Ishikawa (cell line): Measurements from ENCODE around the gene C2CD4D.
A peak's percentile ranks its signal among the peaks of the same experiment; 100 is the strongest.

ENCODE experiments used
- CEBPB ChIP-seq: IDR thresholded peaks from 2 replicates; pipeline ENCODE4 v1.6.1; 2012
- CREB1 ChIP-seq: IDR thresholded peaks from 2 replicates; pipeline ENCODE4 v1.6.1; 2012; ENCODE audit warnings: low read depth
- EGR1 ChIP-seq: IDR thresholded peaks from 2 replicates; pipeline ENCODE4 v1.6.1; 2012
- EP300 ChIP-seq: IDR thresholded peaks from 2 replicates; pipeline ENCODE4 v1.6.1; 2012; ENCODE audit warnings: borderline replicate concordance
- FOXM1 ChIP-seq: IDR thresholded peaks from 2 replicates; pipeline ENCODE4 v1.6.1; 2012; ENCODE audit warnings: low read depth, borderline replicate concordance
- NFIC ChIP-seq: IDR thresholded peaks from 2 replicates; pipeline ENCODE4 v1.6.1; 2012
- RAD21 ChIP-seq: IDR thresholded peaks from 2 replicates; pipeline ENCODE4 v1.6.1; 2012; ENCODE audit warnings: low read depth
- TAF1 ChIP-seq: IDR thresholded peaks from 2 replicates; pipeline ENCODE4 v1.6.1; 2012; ENCODE audit warnings: low read depth, mild to moderate bottlenecking
- TCF12 ChIP-seq: IDR thresholded peaks from 2 replicates; pipeline ENCODE4 v1.6.1; 2012; ENCODE audit warnings: low read depth
- TEAD4 ChIP-seq: IDR thresholded peaks from 2 replicates; pipeline ENCODE4 v1.6.1; 2012
- YY1 ChIP-seq: IDR thresholded peaks from 2 replicates; pipeline ENCODE4 v1.6.1; 2012; ENCODE audit warnings: low read depth
- ZBTB7A ChIP-seq: IDR thresholded peaks from 2 replicates; pipeline ENCODE4 v1.6.1; 2012; ENCODE audit warnings: low read depth
- TF ChIP-seq, protein P1 (sequence below): IDR thresholded peaks from 2 replicates; pipeline ENCODE4 v1.6.1; 2012; ENCODE audit warnings: low read depth, mild to moderate bottlenecking
- TF ChIP-seq, protein P2 (sequence below): IDR thresholded peaks from 2 replicates; pipeline ENCODE4 v1.6.1; 2012
- TF ChIP-seq, protein P3 (sequence below): IDR thresholded peaks from 2 replicates; pipeline ENCODE4 v1.6.1; 2012

The C2CD4D gene

DNA sequence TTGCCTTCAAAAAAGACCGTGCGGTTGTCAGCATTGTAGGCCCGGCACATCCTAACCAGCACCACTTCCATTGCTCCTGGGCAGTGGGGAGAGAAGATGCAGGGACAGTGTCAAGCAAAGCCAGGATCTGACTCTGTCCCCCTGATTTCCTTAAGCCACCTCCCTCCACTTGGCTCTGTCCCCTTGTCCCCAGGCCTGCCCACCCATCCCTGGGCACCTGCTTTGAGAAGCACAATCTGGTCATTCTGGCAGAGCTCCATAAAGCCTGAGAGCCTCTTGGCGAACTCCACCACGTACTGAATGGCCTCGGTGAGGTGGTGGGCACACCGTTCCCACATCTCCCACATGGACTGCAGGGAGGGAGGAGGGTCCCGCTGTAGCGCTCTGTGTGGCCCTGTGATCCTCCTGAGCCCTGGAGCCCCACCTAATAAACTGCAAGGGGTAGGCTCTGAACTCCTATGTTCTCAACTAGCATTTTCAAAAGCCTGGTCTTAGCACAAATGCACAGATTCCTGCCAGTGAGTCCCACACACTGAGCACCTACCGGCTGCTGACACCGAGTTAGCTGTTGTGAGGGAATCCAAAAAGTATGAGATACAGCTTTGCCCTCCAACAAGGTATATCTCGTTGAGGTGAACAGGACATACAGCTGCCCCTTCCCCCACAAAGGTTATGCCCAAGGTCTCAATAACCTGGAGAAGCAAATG is 26.2 kb downstream of the C2CD4D start:
- TF ChIP-seq TEAD4 (no peak), EP300 (no peak), NFIC (no peak), ZBTB7A (no peak), YY1 (no peak), EGR1 (no peak), FOXM1 (no peak), CEBPB (no peak), RAD21 (no peak), CREB1 (no peak), TCF12 (no peak), TAF1 (no peak)
- TF ChIP-seq, protein P1, sequence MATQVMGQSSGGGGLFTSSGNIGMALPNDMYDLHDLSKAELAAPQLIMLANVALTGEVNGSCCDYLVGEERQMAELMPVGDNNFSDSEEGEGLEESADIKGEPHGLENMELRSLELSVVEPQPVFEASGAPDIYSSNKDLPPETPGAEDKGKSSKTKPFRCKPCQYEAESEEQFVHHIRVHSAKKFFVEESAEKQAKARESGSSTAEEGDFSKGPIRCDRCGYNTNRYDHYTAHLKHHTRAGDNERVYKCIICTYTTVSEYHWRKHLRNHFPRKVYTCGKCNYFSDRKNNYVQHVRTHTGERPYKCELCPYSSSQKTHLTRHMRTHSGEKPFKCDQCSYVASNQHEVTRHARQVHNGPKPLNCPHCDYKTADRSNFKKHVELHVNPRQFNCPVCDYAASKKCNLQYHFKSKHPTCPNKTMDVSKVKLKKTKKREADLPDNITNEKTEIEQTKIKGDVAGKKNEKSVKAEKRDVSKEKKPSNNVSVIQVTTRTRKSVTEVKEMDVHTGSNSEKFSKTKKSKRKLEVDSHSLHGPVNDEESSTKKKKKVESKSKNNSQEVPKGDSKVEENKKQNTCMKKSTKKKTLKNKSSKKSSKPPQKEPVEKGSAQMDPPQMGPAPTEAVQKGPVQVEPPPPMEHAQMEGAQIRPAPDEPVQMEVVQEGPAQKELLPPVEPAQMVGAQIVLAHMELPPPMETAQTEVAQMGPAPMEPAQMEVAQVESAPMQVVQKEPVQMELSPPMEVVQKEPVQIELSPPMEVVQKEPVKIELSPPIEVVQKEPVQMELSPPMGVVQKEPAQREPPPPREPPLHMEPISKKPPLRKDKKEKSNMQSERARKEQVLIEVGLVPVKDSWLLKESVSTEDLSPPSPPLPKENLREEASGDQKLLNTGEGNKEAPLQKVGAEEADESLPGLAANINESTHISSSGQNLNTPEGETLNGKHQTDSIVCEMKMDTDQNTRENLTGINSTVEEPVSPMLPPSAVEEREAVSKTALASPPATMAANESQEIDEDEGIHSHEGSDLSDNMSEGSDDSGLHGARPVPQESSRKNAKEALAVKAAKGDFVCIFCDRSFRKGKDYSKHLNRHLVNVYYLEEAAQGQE = no peak
- TF ChIP-seq, protein P2, sequence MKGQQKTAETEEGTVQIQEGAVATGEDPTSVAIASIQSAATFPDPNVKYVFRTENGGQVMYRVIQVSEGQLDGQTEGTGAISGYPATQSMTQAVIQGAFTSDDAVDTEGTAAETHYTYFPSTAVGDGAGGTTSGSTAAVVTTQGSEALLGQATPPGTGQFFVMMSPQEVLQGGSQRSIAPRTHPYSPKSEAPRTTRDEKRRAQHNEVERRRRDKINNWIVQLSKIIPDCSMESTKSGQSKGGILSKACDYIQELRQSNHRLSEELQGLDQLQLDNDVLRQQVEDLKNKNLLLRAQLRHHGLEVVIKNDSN = no peak
- TF ChIP-seq, protein P3, sequence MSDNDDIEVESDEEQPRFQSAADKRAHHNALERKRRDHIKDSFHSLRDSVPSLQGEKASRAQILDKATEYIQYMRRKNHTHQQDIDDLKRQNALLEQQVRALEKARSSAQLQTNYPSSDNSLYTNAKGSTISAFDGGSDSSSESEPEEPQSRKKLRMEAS = no peak

DNA sequence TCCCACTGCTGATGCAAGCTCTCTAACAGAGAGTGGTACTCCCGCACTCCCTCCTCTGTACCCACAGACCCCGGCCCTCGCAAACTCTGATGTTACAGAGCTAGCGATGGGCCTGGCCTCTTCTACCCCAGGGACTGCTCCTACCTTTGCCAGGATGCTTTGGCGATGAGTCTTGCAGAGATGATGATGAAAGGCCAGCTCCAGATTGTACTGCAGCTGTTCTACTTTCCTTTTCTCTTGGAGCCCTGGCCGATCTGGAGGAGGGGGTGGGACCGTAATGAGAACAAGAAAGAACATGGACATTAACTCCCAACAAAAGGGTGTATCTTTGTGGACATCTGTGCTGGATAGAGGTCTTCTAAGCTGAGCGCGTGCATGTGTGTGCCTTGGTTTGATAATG is 28.4 kb downstream of the C2CD4D start:
- TF ChIP-seq ZBTB7A (no peak), TCF12 (no peak), TAF1 (no peak), CEBPB (no peak), EP300 (no peak), NFIC (no peak), RAD21 (no peak), FOXM1 (no peak), EGR1 (no peak), CREB1 (no peak), YY1 (no peak), TEAD4 (no peak)
- TF ChIP-seq, protein P3 = no peak
- TF ChIP-seq, protein P1 = no peak
- TF ChIP-seq, protein P2 = no peak

DNA sequence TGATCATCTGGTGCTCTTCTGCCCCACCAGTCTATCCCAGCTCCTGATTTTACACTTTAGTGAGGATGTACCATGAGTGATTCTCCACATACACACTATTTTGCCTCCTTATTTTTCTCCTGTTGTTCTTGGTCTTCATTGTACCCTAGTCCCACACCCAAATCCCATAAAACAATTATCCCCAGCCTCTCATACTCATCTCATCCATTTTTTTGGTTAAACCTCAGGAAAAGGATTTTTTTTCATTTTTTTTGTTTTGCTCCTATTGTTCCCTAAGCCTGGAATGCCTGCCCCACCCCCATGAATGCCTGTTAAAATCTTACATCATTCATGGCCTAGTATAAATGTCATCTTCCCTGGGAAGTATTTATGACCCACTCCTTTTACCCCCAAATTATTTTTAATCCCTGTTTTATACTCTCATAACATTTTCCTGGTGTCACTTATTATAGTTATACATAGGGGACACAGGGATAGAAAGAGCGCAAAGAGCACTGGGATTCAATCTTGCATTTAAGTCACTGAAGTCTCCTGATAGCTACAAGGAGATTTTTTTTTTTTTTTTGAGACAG is 29.5 kb downstream of the C2CD4D start:
- TF ChIP-seq, protein P3 = no peak
- peak; percentile 30; the same call in 1 of the 2 replicates for TF ChIP-seq TEAD4

DNA sequence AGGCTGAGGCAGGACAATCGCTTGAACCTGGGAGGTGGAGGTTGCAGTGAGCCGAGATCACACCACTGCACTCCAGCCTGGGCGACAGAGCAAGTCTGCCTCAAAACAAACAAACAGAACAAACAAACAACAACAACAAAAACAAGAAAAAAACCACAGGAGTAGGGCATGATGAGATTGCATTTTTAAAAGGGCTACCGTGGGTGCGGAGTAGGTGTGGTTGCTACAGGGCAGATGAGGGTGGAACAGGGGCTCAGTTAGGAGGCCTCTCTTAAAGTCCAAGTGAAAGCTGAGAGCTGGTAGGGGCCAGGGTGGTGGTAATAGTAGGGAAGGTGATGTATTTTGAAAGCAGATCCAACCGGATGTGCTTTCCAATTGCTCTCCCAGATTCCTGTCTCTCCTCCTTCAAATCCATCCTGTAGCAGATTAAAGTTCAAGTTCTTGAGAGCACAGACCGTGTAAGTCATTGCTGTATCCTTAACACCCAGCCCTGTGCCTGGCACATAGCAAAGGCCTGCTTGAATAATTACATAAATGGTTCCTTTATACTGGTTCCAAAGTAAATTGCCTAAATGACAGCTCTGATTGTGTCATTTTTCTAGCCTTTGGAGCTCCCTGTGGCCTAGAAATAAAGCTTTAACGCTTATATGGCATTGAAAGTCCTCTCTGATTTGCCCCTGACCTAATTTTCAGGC is 30.2 kb downstream of the C2CD4D start:
- TF ChIP-seq FOXM1 (no peak), CEBPB (peak; percentile 68)

DNA sequence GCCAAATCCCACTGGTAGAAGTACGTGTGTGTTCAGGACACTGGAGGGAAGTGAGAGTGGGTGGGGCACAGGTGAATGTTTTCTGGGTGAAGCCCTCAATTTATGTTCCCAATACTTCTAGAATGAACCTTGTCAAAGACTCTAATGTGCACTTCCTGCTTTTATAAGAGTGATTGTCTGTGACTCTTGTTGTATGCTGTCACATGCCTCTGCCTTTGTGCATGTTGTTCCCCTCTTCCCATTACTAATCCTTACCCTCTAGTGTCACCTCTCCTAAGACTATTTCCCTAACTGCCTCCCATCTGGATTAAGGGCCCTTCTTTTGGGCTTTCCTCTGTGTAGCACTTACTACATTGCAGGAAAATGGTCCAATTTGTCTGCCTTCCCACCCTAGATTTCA is 31.9 kb downstream of the C2CD4D start:
- TF ChIP-seq, protein P1 = no peak
- no peak for TF ChIP-seq FOXM1
- TF ChIP-seq, protein P2 = no peak
- no peak for TF ChIP-seq RAD21
- no peak for TF ChIP-seq YY1
- no peak for TF ChIP-seq ZBTB7A
- TF ChIP-seq TAF1 = no peak
